Skeletal muscle satellite cell (primary cell): Measurements from ENCODE around the gene CTIF.

Experiments used
- H3K27me3 ChIP-seq: 2 replicates; pipeline ENCODE4 v1.7.0; 2013; ENCODE audit warnings: low read length; ENCODE audit not compliant: control insufficient read depth, insufficient read depth
- H3K36me3 ChIP-seq: 2 replicates; pipeline ENCODE4 v1.7.0; 2013; ENCODE audit warnings: mild to moderate bottlenecking, control low read depth, low read length; ENCODE audit not compliant: insufficient read depth
- H3K4me1 ChIP-seq: 2 replicates; pipeline ENCODE4 v1.7.0; 2013; ENCODE audit warnings: low read length; ENCODE audit not compliant: control insufficient read depth, insufficient read depth
- H3K4me2 ChIP-seq: 2 replicates; pipeline ENCODE4 v1.7.0; 2013; ENCODE audit warnings: mild to moderate bottlenecking, low read length
- H3K4me3 ChIP-seq: 2 replicates; pipeline ENCODE4 v1.7.0; 2013; ENCODE audit warnings: low read length
- H3K9ac ChIP-seq: 2 replicates; pipeline ENCODE4 v1.7.0; 2013; ENCODE audit warnings: mild to moderate bottlenecking, low read depth, low read length, moderate library complexity
- H3K9me3 ChIP-seq: replicated peaks from 2 replicates; pipeline ENCODE4 v1.7.0; 2013; ENCODE audit warnings: mild to moderate bottlenecking, control low read depth, low read length

The CTIF gene

DNA sequence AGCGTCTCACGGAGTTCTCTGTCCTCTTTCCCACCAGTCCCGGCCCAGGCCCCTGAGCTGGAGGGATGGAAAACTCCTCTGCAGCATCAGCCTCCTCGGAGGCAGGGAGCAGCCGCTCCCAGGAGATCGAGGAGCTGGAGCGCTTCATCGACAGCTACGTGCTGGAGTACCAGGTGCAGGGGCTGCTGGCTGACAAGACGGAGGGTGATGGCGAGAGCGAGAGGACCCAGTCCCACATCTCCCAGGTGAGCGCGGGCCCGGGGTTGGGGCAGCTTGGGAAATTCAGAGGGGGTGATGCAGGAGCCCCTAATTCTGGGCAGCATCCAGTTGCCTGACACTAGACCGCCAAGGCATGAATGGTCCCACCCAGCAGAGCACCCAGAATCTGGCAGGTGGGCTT lies 80.7 kb downstream of the CTIF start:
- Histone ChIP-seq H3K9ac (no peak overlapping the region), H3K4me1 (peaks cover 39% of the 10 kb centered on the region)

GRCh38 chr18:48620071-48620470 lies 81.2 kb downstream of the CTIF start:
- Histone ChIP-seq H3K27me3 (no peaks in the 10 kb centered on the region), H3K9me3 (no peaks in the 10 kb centered on the region), H3K9ac (no peak overlapping the region), H3K4me3 (no peak overlapping the region), H3K36me3 (peaks cover 13% of the 10 kb centered on the region), H3K4me2 (no peak overlapping the region), H3K4me1 (peaks cover 41% of the 10 kb centered on the region)

More for the DNA sequence above, 80.7 kb downstream of the CTIF start:
- Histone ChIP-seq H3K4me2 (no peak overlapping the region), H3K36me3 (peaks cover 13% of the 10 kb centered on the region), H3K9me3 (no peaks in the 10 kb centered on the region), H3K27me3 (no peaks in the 10 kb centered on the region), H3K4me3 (no peak overlapping the region)

DNA sequence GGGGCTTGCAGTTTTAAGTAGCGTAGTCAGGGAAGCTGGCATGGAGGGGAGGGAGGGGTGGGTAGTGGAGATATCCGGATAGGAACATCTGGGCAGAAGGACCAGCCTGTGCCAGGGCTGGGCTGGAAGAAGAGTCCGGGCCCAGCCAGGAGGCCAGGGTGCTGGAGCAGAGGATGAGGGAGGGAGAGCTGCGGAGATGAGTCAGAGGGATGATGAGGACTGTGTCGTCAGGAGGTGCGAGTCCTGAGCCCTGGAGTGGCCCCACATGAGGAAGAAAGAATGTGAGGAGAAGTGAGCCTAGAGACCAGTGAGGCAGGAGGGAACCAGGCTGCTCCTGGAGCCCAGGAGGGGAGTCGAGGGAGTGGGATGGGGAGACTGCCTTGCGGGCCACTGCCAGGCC lies 82.4 kb downstream of the CTIF start:
- no peak overlapping the region for H3K4me3 ChIP-seq
- peak overlapping the region; percentile 76 for H3K9ac ChIP-seq
- H3K9me3 ChIP-seq: no peaks in the 10 kb centered on the region
- no peaks in the 10 kb centered on the region for H3K27me3 ChIP-seq
- H3K4me2 ChIP-seq: peak overlapping the region; percentile 55
- peaks cover 13% of the 10 kb centered on the region for H3K36me3 ChIP-seq
- H3K4me1 ChIP-seq: peaks cover 41% of the 10 kb centered on the region

- H3K4me2 ChIP-seq: peak overlapping the region; percentile 55
Observed at GRCh38 chr18:48621815-48622555, 83.2 kb downstream of the CTIF start.

DNA sequence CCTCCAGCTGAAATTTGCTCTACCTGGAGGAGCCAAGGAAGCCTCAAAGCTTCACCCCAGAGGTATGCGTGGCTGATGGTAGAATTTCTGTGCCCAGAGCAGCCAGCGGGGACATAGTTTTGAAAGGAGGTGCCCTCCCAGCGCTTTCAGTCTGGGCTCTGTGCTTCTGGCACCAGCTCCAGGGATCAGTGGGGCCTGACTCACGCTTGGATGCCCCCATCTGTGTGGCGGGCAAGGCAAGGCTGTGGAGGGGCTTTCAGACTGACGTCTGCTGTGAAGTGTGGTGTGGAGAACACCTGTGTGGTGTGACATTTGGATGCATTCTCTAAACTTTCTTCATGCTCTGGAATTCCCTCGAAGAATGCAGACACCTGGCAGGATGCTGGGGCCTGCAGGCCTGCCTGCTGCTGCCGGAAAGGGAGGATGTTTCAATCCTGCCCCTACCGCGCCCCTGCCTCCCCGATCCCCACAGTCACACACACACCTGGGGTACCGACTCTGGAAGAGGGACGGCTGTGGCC lies 84.1 kb downstream of the CTIF start:
- Histone ChIP-seq H3K4me3 (no peak overlapping the region), H3K9ac (peak overlapping the region; percentile 76), H3K36me3 (peaks cover 13% of the 10 kb centered on the region), H3K27me3 (no peaks in the 10 kb centered on the region), H3K4me1 (peaks cover 47% of the 10 kb centered on the region), H3K4me2 (peak overlapping the region; percentile 48), H3K9me3 (no peaks in the 10 kb centered on the region)

More at GRCh38 chr18:48621815-48622555, 83.2 kb downstream of the CTIF start:
- Histone ChIP-seq H3K9ac (peak overlapping the region; percentile 76), H3K4me1 (peaks cover 42% of the 10 kb centered on the region), H3K27me3 (no peaks in the 10 kb centered on the region), H3K9me3 (no peaks in the 10 kb centered on the region), H3K36me3 (peaks cover 13% of the 10 kb centered on the region), H3K4me3 (peak overlapping the region; percentile 7)

DNA sequence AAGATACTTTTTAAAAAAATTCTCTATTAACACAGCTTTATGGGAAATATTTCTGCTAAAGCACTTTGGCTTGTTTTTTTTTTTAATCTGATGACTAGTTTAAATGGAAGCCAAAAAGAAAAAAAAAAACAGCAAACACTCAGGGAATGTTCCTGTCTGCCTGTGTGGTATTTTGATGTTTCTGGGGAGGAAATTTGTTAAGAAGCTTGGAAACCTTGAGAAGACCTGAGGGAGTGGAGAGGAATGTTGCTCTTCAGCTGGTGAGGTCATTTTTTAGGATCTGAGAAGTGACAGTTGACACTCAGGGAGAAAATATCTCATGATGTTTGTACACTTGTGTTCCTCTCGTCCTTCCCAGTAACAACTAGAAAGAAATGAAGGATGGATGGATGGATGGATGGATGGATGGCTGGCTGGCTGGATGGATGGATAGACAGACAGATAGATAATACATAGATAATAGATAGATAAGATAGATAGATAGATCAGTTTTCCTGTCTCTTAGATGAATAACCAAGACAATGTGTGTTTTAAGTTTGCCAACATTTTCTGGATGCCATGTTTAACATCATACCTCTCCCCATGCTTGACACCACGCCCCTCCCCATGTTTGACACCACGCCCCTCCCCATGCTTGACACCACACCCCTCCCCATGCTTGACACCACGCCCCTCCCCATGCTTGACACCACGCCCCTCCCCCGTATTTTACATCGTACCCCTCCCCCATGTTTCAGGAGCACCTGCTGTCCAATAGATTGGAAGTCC lies 84.8 kb downstream of the CTIF start:
- peak overlapping the region; percentile 76 for H3K9ac ChIP-seq

DNA sequence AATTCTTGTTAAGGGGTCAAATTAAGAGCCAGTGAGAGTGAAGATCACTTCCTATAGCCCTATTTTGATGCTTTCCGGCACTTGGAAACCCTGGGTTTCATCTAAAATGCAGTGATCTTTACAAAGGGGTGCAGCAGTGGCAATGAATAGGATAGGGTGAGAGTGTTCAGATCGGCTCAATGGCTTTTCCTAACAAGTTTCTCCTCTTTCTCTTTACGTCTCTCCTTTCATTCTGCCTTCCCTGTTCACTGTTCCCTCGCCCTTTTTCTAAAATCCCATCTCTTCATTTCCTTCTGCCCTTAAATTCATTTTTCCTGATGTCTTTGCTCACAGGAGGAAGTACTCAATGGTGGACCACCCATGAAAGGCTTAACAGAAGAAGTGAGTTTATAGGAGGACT lies 86.0 kb downstream of the CTIF start:
- Histone ChIP-seq H3K4me1 (peaks cover 59% of the 10 kb centered on the region), H3K4me3 (no peak overlapping the region), H3K9me3 (no peaks in the 10 kb centered on the region), H3K36me3 (peaks cover 14% of the 10 kb centered on the region), H3K4me2 (no peak overlapping the region), H3K27me3 (no peaks in the 10 kb centered on the region), H3K9ac (no peak overlapping the region)

More for the DNA sequence above, 84.8 kb downstream of the CTIF start:
- Histone ChIP-seq H3K36me3 (peaks cover 13% of the 10 kb centered on the region), H3K4me3 (no peak overlapping the region), H3K27me3 (no peaks in the 10 kb centered on the region), H3K4me2 (peak overlapping the region; percentile 48), H3K4me1 (peaks cover 47% of the 10 kb centered on the region), H3K9me3 (no peaks in the 10 kb centered on the region)

GRCh38 chr18:48627216-48627615 lies 88.4 kb downstream of the CTIF start:
- Histone ChIP-seq H3K36me3 (peaks cover 4% of the 10 kb centered on the region), H3K4me3 (no peak overlapping the region), H3K9me3 (no peaks in the 10 kb centered on the region), H3K9ac (no peak overlapping the region), H3K4me2 (no peak overlapping the region), H3K4me1 (peaks cover 46% of the 10 kb centered on the region), H3K27me3 (no peaks in the 10 kb centered on the region)

- peak overlapping the region; percentile 54 for H3K9ac ChIP-seq
- no peak overlapping the region for H3K4me3 ChIP-seq
- peak overlapping the region; percentile 49 for H3K4me2 ChIP-seq
- H3K27me3 ChIP-seq: no peaks in the 10 kb centered on the region
- H3K4me1 ChIP-seq: peaks cover 22% of the 10 kb centered on the region
- H3K9me3 ChIP-seq: no peaks in the 10 kb centered on the region
- H3K36me3 ChIP-seq: peaks cover 4% of the 10 kb centered on the region
Observed at GRCh38 chr18:48629730-48630324, 91.0 kb downstream of the CTIF start.

DNA sequence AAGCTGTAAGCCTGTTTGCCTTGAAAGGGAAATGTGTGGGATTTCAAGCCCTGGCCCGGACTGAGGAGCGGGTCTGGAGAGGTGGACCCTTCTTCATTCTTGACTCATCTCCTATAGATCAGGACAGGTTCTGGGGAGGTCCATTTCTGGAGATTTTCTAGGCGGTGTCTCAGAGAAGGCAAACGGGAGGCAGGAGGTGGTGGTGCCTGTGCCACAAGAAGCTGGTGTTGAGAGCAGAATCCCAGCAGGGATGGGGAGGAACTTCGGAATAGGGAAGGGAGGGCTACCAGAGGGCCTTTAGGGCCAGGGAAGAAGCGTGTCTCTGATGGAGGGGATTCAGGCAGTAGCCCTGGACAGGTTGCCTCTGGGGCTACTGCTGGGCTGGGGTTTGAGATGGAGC lies 93.0 kb downstream of the CTIF start:
- H3K36me3 ChIP-seq: peaks cover 15% of the 10 kb centered on the region
- no peak overlapping the region for H3K9ac ChIP-seq
- no peak overlapping the region for H3K4me3 ChIP-seq

DNA sequence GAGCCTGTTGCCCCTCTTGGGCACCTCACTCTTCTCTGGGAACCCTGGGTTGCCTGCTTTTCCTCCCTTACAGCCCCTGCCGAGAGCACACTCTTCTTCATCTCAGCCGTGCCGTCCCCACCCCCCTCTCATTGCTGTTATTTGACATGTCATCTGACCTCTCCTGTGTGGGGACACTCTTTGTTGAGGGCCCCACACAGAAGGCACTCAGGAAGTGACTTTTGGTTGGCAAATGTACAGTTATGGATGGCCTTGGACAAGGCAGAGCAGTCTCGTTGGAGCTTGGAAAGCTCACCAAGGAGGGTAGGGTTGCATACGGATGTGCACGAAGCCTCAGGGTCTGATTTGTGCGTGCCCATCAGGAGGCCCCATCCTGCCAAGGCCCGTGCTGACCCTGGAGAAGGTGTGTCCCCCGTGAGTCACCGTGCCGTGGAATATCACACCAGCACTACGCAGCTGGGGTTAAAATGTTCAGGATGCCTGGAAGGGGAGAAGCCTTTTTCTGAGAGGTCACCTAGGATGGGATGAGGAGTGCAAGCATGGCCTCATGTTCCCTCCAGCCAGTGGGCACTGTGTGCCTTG lies 93.9 kb downstream of the CTIF start:
- Histone ChIP-seq H3K36me3 (peaks cover 19% of the 10 kb centered on the region), H3K4me2 (no peak overlapping the region), H3K27me3 (no peaks in the 10 kb centered on the region), H3K4me3 (no peak overlapping the region), H3K4me1 (peaks cover 17% of the 10 kb centered on the region), H3K9ac (no peak overlapping the region), H3K9me3 (no peaks in the 10 kb centered on the region)

More for the DNA sequence above, 93.0 kb downstream of the CTIF start:
- no peaks in the 10 kb centered on the region for H3K9me3 ChIP-seq
- H3K4me2 ChIP-seq: no peak overlapping the region
- H3K4me1 ChIP-seq: peaks cover 22% of the 10 kb centered on the region
- H3K27me3 ChIP-seq: no peaks in the 10 kb centered on the region
